GM12891 (cell line): ENCODE results near the gene ABAT.

ENCODE experiments used
- PAX5 ChIP-seq: IDR thresholded peaks from 2 replicates; pipeline ENCODE4 v1.6.1; 2011; ENCODE audit warnings: low read length, moderate library complexity, mild to moderate bottlenecking; ENCODE audit not compliant: insufficient read depth, severe bottlenecking
- POLR2A ChIP-seq: IDR thresholded peaks from 2 replicates; pipeline ENCODE4 v1.6.1; 2011; ENCODE audit warnings: low read depth, low read length, control low read depth
- POLR2AphosphoS5 ChIP-seq: IDR thresholded peaks from 2 replicates; pipeline ENCODE4 v1.6.1; 2011; ENCODE audit warnings: low read depth, low read length, control low read depth
- POU2F2 ChIP-seq: IDR thresholded peaks from 2 replicates; pipeline ENCODE4 v1.6.1; 2011; ENCODE audit warnings: low read depth, mild to moderate bottlenecking, control low read depth, low read length, moderate library complexity
- SPI1 ChIP-seq: IDR thresholded peaks from 2 replicates; pipeline ENCODE4 v1.6.1; 2011; ENCODE audit warnings: low read depth, low read length, control low read depth
- TAF1 ChIP-seq: IDR thresholded peaks from 2 replicates; pipeline ENCODE4 v1.6.1; 2011; ENCODE audit warnings: low read depth, low read length, control low read depth

GRCh38 chr16:8735574-8735973, 61.2 kb downstream of the ABAT start:
- TF ChIP-seq POLR2AphosphoS5 (no peak), TAF1 (no peak), POLR2A (no peak), SPI1 (no peak), POU2F2 (no peak), PAX5 (no peak)
